HL-60/S4 treated with phorbol 12-myristate 13-acetate at 8.2 ng/mL for 4 days and 3 days (cell line): Measurements from ENCODE around the gene ASXL2.
"Not testable (repeated sequence)": the region's sequence is repeated elsewhere in the genome, so short reads cannot be mapped to it uniquely, and the experiment has no call there.

ENCODE experiments used
- in situ Hi-C: fragments of 300-500 bp; cut with MboI; formaldehyde crosslinking; loops from 2 replicates; pipeline ENCODE4 v1.15.0; 2022; ENCODE audit warnings: low sequenced_read_pairs

The ASXL2 gene

DNA sequence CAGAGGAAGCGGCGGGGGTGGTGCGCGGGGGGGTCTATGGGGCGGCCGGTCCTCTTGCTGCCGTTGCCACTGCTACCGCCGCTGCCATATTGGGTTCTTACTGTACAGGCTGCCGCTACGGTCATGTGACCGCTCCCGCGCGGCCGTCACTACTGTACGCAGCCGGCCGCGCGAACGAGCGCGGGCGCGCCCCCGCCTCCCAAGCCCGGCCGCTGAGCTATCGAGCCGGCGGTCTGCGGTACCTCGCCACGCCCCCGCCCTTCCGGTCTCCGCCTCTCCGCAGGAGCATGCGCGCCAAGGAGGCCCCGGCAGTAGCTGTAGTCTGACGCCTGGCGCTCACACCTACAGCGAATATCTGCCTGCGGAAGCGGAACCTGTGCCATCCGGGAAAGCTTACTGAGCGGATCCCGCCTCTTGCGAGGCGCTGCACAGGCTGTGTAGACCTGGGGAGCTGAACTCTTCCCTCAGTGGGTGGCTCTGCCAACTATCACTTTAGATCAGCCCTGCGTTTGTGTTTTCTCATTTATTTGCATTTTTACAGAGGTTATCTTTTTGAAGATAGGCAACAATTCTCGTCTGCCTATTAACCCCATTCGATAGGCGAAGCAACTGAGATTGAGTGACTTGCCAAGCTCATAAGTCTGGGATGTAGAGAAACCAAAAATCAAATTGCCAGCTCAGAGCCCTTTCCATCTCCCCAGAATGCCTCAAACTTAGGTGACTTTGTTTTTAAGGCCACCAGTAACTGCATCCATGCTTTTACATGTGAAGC is at the start of gene ASXL2:
Gene ASXL2 (minus strand): TSS at position 127 of the 772 bp plus-strand sequence. CDS start 265 bp downstream, outside the sequence.
- in situ Hi-C loops, result no loop called here

DNA sequence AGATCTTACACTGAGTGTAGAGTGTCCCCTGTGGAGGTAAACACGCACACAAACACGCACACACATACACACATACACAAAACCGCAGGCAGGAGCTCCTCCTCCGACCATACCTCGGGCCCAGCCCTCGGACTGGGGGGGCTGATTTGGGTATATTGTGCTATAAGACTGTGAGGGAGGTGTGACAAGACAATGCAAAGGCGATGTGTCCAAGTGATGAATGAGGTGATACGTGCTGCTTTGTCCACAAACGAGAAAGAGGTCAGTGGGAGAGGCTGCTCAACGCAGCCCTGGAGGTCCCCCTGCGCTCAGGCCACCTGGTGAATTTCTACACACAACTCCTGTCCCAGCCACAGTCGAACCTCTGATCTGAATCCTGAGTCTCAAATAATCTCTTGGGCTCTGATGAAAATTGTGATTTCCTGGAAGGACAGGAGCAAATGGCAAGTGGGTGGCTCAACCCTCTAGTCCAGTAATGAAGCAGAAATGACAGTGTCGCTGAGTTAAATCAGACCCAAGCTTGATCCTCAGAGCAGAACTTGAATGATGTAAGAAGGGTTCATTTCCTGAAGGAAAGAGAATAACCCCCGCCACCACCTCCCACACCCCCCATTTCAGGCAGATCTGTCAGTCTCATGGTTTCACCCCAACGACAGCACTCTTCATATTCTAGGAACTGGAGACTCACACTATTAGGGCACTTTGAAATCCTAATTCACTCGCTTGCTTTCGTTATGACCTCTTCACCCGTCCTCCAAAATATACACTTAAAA is 48.9 kb upstream of the ASXL2 start:
- in situ Hi-C loops, result no loop called here

DNA sequence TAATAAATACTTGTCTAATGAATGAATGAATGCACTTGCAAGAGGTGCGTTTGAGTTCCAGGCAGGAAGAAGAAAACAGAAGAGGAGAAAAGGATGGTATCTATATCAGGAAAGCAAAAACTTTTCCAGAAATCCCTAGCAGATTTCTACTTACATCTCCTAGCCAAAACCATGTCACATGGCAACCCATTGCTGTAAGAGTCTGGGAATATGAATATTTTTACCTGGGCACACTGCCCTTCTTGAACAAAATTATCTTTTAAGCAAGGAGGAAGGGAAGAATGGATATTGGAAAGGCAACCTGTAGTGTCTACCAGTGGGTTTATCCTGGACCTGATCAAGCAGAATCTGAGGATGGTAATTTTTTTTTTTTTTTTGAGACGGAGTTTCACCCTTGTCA is 44.2 kb upstream of the ASXL2 start:
- in situ Hi-C loops, result no loop called here

DNA sequence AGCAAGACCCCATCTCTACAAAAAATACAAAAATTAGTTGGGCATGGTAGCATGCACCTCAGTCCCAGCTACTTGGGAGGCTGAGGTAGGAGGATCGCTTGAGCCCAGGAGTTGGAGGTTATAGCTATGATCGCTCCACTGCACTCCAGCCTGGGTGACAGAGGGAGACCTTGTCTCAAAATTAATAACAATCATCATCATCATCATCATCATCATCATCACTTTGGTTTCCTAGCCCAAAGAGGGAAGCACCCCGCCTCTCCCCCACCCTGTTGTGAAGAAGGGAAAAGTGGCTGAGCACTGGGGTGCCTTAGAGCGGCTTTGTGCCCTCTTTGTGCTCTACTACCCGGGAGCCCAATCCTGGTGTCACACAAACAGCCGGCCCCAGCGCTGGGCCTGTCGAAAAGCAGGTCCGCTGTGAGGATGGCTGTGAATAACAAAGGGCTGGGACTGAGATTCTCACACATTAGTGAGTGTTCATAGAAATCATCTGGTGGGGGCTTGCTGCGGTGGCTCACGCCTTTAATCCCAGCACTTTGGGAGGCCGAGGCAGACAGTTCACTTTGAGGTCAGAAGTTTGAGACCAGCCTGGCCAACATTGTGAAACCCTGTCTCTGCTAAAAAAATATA is 42.6 kb upstream of the ASXL2 start:
- in situ Hi-C loops, result no loop called here

DNA sequence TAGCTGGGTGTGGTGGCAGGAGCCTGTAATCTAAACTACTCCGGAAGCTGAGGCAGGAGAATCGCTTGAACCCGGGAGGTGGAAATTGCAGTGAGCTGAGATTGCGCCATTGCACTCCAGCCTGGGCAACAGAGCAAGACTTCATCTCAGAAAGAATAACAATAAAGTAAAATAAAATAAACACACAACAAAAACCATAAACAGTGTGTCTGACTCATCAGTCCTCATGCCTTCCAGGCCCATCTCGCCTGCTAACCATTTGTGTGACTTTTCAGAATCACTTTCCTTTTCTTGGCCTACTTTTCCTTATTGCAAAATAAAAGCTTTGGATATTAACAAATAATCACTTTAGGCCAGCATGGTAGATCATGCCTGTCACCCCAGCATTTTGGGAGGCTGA is 42.0 kb upstream of the ASXL2 start:
- in situ Hi-C loops, result no loop called here

DNA sequence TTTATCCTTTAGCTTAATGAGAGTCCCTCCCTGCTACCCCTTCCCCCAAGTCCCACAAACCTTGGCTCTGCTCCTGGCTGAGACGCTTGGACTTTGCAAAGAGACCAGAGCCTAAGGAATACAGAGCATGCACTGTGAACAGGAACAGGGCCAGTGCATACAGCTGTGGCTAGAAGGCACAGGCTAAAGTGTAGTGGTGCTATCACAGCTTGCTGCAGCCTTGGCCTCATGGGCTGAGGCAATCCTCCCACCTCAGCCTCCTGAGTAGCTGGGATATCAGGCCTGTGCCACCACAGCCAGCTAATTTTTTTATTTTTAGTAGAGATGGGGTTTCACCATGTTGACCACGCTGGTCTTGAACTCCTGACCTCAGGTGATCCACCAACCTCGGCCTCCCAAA is 39.5 kb upstream of the ASXL2 start:
- in situ Hi-C loops, result no loop called here

DNA sequence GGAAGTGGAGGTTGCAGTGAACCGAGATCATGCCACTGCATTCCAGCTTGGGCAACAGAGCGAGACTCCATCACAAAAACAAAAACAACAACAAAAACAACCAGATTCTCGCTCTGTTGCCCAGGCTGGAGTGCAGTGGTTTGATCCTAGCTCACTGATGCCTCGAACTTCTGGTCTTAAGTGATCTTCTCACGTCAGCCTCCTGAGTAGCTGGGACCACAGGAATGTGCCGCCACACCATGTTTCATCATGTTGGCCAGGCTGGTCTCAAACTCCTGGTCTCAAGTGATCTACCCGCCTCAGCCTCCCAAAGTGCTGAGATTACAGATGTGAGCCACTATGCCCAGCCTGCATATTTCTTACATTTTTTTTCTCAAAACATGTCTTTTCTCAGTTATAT is 39.1 kb upstream of the ASXL2 start:
- in situ Hi-C loops, result not testable (repeated sequence)

DNA sequence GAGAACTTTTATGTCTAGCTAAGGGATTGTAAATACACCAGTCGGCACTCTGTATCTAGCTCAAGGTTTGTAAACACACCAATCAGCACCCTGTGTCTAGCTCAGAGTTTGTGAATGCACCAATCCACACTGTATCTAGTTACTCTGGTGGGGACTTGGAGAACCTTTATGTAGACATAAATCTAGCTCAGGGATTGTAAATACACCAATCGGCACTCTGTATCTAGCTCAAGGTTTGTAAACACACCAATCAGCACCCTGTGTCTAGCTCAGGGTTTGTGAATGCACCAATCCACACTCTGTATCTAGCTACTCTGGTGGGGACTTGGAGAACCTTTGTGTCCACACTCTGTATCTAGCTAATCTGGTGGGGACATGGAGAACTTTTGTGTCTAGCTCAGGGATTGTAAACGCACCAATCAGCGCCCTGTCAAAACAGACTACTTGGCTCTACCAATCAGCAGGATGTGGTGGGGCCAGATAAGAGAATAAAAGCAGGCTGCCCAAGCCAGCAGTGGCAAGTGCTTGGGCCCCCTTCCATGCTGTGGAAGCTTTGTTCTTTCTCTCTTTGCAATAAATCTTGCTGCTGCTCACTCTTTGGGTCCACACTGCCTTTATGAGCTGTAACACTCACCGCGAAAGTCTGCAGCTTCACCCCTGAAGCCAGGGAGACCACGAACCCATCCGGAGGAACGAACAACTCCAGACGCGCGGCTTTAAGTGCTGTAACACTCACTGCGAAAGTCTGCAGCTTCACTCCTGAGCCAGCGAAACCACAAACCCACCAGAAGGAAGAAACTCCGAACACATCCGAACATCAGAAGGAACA is 37.9 kb upstream of the ASXL2 start:
- in situ Hi-C loops, result not testable (repeated sequence)

DNA sequence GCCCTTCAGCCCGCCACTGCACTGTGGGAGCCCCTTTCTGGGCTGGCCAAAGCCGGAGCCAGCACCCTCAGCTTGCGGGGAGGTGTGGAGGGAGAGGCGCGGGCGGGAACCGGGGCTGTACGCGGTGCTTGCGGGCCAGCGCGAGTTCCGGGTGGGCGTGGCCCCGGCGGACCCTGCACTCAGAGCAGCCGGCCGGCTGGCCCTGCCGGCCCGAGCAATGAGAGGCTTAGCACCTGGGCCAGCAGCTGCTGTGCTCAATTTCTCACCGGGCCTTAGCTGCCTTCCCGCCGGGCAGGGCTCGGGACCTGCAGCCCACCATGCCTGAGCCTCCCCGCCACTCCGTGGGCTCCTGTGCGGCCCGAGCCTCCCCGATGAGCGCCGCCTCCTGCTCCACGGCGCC is 37.1 kb upstream of the ASXL2 start:
- in situ Hi-C loops, result not testable (repeated sequence)

DNA sequence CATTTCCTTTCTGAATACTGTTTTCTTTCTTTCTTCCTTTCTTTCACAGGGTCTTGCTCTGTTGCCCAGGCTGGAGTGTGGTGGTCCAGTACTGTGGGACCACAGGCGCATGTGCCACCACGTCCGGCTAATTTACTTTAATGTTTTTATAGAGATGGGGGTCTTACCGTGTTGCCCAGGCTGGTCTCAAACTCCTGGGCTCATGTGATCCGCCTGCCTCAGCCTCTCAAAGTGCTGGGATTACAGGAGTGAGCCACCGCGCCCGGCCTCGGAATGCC is 35.3 kb upstream of the ASXL2 start:
- in situ Hi-C loops, result not testable (repeated sequence)

DNA sequence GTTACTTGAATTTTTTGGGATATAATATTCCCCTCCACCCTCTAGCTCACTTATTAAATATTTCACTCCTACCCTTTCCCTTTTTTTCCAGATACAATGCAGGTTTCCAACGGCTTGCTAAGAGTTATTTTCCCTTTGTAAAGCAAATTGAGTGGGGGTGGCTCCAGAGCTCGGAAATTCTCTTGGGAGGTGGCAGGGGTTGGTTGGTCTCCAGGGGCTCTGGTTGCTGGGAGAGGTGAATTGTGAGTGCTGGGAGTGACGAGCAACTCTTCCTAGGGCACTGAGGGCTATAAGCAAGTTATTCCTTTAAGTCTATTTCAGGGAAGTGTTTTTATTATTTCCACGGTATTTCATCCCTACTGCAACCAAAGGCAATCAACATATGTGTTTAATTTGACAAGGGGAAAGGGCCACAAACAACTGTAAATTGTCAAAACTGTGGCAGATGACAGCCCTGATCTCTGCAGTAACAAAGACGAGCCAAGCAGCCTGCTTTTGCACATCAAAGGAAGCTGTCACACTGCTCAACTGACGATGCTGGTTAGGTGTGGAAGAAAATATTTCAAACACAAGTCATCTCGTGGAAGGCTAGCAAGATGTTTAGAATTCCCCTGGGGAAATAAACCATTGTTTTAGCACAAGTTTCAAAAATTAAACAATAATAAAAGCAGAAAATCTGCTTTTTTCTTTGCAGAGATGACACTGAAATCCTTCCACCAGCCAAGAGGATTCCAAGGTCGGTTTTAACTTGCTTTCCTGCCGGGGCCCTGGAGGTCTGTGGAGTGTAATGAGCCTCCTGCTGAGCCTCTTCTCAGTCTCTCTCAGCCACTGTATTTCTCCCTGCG is 34.8 kb upstream of the ASXL2 start:
- in situ Hi-C loops, result no loop called here

DNA sequence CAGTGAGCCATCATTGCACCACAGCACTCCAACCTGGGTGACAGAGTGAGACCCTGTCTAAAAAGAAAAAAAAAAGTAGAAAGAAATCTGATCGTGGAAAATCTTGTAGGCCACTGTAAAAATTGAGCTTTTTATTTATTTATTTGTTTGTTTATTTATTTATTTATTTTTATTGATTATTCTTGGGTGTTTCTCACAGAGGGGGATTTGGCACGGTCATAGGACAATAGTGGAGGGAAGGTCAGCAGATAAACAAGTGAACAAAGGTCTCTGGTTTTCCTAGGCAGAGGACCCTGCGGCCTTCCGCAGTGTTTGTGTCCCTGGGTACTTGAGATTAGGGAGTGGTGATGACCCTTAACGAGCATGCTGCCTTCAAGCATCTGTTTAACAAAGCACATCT is 31.3 kb upstream of the ASXL2 start:
- in situ Hi-C loops, result not testable (repeated sequence)

DNA sequence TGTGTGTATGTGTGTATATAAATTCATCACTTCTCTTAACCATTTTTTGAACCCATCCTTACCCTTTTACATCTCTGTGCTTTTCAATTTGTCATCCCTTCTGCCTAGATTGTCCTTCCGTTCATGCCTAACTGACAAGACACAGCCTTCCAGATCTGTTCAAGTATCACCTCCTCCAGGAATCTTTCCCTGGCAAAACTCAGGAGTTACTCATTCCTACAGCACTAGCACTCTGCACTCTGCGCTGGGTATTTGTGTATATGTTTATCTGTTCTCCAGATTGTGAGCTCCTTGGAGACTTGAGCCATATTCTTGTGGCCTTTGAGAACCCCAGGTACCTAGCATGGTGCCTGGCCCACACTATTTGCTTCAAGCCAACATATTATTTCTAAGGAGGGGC is 26.8 kb upstream of the ASXL2 start:
- in situ Hi-C loops, result no loop called here

DNA sequence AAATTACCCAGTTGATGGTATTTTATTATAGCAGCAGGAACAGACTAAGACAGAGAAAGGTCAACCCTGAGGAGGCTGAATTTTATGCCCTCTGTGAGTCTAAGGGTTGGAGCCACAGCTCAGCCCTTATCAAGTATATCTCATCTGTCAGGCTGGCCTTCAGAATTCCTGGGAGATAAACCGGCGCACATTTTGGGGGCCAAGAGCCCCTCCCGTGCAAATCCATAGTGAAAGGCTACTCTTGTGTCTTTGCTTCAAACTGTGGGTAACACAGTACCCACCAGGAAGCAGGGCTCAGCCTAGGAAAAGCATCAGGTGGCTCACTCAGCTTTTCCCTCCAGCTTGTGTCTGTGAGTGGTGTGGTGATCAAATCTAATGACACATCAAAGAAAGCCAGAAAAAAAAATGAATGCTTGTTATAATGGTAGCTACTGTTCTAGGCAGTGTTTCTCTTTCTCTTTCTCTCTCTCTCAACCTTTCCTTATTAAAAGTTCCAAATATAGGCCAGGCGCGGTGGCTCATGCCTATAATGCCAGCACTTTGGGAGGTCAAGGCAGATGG is 25.0 kb upstream of the ASXL2 start:
- in situ Hi-C loops, result no loop called here

DNA sequence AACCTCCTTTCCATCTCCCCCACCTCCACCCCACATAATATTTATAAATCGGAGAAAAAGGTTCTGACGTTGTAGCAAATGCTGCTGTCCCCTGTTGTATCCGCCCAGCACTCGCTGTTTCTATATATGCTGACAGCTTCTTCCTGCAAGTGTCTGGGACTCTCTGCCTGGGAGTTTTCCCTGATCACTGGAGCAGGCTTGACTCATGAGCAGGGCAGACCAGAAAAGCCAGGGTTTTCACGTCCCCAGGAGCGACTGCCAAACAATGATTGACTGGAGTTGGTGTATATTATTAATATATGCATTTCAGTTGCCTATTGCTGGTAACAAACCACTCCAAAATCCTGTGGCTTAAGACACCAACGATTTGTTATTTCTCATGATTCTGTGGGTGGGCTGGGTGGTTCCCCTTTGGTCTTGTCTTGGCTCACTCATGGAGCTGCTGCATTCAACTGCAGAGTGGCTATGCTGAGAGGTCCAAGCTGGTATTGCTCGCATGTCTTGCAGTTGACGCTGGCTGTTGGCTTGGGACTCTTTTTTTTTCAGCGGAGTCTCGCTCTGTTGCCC is 21.2 kb upstream of the ASXL2 start:
- in situ Hi-C loops, result no loop called here

DNA sequence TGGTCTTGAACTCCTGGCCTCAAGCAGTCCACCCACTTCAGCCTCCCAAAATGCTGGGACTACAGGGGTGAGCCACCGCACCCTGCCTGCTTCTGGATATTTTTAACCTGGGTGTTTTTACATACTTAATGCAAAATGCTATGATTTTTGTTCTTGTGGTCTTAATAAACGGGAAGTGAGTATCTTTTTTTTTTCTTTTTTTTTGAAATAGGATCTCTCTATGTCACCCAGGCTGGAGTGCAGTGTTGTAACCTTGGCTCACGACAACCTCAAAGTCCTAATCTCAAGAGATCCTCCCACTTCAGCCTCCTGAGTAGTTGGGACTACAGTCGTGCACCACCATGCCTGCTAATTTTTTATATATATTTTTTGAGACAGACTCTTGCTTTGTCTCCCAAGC is 19.2 kb upstream of the ASXL2 start:
- in situ Hi-C loops, result no loop called here

DNA sequence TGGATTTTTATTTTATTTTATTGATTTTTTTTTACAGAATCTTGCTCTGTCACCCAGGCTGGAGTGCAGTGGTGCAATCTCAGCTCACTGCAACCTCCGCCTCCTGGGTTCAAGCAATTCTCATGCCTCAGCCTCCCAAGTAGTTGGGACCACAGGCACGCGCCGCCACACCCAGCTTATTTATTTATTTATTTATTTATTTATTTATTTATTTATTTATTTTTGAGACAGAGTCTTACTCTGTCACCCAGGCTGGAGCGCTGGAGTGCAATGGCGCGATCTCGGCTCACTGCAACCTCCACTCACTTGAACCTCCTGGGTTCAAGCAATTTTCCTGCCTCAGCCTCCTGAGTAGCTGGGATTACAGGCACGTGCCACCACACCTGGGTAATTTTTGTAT is 18.0 kb upstream of the ASXL2 start:
- in situ Hi-C loops, result not testable (repeated sequence)

DNA sequence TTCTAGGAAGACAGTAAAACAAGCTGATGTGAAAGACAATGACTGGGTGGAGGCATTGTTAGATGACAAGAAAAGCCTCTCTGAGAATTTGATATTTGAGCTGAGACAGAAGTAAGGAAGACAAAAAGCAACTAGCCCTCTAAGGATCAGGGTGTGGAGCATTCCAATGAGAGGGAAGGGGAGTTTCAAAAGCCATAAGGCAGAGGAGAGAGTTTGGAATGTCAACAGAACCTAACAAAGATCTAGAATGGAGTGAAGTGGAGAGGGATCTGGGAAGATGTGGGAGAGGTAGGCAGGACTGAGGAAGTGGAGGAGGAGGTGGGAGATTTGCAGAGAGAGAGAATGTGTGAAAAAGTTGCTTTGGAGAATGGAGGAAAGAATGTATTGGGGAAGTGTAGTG is 17.3 kb upstream of the ASXL2 start:
- in situ Hi-C loops, result no loop called here

DNA sequence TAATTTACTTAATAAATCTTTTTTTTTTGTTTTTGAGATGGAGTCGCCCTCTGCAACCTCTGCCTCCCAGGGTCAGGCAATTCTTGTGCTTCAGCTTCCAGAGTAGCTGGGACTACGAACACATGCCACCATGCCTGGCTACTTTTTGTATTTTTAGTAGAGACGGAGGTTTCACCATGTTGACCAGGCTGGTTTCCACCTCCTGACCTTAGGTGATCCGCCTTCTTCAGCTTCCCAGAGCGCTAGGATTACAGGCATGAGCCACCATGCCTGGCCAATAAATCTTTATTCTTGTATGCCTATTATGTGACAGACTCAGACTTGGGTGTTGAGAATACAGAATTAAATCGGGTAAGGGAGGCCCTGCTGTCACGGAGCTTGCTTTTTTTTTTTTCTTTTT is 16.7 kb upstream of the ASXL2 start:
- in situ Hi-C loops, result no loop called here
